C1 segment of cervical spinal cord (tissue), 14 donors: ENCODE results near the gene GTF2IRD2.
A peak's percentile ranks its signal among the peaks of the same experiment; 100 is the strongest.
"Not testable (repeated sequence)": the region's sequence is repeated elsewhere in the genome, so short reads cannot be mapped to it uniquely, and the experiment has no call there.

Experiments used
- DNase-seq, 14 donors: peaks; one replicate each; lab custom pipeline; 2025; lab: John Stamatoyannopoulos, UW

GTF2IRD2 gene

DNA sequence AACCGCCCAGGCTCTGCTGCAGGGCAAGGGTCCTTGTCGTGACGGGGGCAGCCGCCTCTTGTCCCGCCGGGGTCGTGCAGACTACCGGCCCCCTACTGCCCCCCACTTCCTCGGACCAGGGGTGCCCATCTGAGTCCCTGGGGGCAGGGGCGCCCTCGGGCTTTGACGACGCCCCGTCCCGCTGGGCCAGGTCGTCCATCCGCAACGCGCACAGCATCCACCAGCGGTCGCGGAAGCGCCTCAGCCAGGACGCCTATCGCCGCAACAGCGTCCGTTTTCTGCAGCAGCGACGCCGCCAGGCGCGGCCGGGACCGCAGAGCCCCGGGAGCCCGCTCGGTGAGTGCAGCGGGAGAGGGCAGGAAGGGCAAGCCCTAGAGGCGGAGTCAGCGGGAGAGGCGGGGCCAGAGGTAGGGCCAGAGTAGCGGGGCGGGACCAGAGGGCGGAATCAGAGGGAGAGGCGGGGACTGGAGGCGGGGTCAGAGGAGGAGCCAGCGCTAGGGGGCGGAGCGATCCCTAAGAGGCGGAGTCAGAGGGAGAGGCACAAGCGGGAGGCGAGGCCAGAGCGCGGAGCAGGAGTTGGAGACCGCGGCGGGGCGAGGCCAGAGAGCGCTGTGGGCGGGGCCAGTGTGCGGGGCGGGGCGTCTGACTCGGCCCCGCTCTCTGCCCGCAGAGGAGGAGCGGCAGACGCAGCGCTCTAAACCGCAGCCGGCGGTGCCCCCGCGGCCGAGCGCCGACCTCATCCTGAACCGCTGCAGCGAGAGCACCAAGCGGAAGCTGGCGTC, 62.8 kb downstream of the GTF2IRD2 start:
- peak in 13 of 14 donors; percentile 34 to 89 (median 82) for DNase-seq

DNA sequence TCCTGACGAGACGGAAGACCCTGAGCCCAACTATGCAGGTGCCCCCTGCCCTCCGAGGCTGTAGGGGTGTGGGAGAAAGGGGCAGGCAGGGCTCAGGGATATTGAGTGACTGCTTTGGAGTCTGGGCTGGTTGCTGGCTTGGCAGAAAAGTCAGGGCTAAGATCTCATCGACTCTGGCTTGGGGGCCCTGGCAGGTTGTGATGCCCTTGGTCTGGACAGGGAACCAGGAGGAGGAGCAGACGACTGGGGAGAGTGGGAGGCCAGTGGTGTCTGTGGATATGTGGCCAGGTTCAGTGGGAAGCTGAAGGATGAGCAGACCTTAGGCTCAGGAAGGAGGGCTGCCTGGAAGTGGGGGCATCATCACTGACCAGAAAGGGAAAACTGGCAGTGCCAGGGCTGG, 67.8 kb downstream of the GTF2IRD2 start:
- DNase-seq = not testable (repeated sequence)

DNA sequence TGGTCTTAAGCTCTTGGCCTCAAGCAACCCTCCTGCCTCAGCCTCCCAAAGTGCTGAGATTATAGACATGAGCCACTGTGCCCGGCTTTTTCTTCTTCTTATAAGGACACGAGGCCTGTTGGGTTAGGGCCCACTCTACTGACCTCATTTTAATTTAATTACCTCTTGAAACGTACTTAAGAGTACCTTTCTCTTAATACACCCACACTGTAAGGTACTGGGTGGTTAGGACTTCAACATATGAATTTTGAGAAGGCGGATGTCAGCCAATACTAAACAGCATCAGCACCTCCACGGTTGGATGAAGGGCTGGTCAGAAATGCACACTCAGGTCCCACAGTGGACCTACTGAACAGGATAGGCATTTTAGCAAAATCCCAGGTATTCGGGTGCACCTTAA, 69.7 kb downstream of the GTF2IRD2 start:
- not testable (repeated sequence) for DNase-seq

DNA sequence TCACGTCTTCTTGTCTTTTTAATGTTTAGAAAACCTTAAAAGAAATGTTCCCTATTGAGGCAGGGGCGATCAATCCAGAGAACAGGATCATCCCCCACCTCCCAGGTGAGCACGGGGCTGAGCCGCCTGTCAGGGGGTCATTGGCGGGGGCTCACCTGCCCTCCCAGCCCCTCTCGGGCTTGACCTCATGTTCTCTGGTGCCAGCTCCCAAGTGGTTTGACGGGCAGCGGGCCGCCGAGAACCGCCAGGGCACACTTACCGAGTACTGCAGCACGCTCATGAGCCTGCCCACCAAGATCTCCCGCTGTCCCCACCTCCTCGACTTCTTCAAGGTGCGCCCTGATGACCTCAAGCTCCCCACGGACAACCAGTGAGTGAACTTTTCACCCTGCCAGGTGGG, 72.4 kb downstream of the GTF2IRD2 start:
- not testable (repeated sequence) for DNase-seq

DNA sequence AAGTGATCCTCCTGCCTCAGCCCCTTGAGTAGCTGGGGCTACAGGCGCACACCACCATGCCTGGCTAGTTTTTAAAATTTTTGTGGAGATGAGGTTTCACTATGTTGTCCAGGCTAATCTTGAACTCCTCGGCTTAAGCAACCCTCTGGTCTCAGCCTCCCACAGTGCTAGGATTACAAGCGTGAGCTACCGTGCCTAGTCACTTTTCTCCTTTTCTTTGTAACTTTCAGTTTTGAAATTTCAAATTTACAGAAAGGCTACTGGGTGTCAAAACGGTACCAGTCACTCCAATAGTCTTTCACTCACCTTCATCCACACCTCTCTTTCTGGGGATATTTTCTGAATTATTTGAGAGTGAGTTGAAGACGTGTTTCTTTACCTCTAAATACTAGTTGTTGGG, 76.3 kb downstream of the GTF2IRD2 start:
- DNase-seq = not testable (repeated sequence)

DNA sequence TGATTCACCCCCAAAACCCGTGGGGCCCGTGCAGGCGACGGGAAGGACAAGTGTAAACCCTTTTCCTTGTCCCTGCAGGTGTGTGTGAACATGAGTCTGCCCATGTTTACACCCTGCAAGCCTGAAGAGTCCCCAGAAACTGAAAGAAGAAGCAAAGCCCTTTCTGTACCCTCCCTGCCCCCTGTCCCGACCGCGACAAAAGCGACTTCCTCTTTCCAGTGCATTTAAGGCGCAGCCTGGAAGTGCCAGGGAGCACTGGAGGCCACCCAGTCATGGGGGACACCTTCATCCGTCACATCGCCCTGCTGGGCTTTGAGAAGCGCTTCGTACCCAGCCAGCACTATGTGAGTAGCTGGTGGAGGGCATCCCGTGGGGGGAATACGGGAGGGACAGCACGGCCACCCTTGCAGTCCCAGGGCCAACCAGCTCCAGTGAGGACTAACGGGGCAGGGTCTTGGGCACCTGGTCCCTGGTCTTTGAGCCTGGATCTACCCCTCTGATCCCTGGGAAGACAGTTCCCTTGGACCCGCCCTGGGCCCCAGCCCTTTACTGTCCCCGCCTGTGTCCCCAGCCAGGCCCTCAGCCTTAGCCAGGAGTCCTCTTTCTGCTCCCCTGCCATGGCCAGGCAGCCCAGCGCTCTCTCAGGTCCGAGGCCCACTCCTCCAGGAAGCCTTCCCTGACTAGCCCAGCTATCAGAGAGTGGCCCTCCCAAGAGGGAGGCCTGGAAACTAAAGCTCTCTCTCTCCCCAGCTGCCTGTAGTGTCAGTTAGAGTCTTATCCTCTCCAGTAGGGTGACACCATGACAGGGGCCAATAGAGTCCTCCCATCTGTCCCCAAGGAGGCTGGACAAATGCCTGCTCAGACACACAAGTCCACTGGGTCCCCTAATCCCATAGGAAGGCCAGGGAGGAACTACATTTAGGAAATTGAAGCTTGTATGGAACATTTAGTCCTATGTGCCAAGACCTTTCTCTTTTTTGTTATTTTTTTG, 77.3 kb downstream of the GTF2IRD2 start, which contains the start of gene NCF1:
TSS of gene NCF1 (plus strand) at position 252 of the 991 bp plus-strand sequence. CDS start at position 273, 21 bp downstream.
- DNase-seq = not testable (repeated sequence)

DNA sequence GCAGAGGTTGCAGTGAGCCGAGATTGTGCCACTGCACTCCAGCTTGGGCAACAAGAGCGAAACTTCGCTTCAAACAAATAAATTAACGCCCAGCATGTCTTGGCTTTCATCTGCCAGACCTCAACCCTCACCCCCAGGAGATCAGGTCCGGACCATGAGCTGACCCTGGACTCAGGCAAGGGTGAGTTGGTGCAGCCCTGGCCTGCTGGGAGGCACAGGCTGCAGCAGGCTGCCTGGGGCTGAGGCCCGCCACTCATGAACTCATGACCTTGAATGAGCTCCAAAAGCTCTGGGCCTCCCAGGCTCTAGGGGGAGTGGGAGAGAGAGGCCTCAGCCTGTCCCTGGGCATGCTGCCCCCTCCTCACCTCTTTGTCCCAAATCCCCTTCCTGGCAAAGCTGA, 79.3 kb downstream of the GTF2IRD2 start:
- DNase-seq = not testable (repeated sequence)

DNA sequence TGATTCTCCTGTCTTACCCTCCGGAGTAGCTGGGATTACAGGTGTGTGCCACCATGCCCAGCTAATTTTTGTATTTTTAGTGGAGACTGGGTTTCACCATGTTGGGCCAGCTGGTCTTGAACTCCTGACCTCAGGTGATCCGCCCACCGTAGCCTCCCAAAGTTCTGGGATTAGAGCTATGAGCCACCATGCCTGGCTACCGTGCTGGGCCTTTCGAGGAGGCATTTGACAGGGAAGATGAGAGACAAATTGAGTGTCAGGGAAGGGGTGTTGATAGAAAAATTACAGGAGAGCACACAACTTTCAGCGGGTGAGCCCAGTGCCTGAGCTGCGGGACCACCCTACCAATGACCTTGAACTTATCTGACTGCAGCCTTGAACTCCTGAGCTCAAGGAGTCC, 81.3 kb downstream of the GTF2IRD2 start:
- DNase-seq = not testable (repeated sequence)

DNA sequence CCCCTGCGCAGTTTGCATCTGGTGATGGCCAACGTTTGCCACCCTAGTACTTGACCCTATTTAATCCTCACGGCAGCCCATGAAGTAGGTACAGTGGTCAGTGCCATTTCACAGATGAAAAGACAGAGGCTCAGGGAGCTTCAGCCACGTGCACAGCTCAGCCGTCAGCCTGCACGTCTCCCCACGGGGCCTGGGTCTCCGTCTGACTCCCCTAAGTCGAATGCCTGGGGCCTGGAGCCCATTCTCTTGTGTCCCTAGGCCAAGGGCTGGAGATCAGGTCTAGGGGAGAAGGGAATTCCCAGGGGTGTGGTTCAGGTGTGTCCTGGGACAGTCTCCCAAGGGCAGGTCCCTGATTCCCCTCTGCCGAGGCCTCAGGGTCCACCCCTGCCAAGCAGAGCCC, 84.4 kb downstream of the GTF2IRD2 start:
- not testable (repeated sequence) for DNase-seq

DNA sequence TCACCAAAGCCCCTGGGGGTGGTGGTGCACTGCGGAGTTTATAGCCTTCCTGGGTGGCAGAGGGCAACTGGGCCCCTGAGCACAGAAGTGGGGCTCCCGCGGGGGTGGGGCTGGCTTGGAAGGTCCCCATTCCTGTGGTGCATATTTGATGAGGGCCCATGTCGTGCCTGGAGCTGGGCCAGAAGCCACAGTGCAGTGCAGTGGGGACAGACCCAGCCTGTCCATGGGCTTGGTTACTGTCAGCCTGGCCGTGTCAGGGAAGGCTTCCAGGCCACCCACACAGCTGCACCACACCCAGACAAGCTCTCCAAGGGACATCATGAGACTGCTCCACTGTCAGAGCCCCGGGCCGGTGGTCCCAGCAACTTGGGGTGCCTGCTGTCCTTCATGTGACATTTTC, 84.9 kb downstream of the GTF2IRD2 start:
- DNase-seq = not testable (repeated sequence)

DNA sequence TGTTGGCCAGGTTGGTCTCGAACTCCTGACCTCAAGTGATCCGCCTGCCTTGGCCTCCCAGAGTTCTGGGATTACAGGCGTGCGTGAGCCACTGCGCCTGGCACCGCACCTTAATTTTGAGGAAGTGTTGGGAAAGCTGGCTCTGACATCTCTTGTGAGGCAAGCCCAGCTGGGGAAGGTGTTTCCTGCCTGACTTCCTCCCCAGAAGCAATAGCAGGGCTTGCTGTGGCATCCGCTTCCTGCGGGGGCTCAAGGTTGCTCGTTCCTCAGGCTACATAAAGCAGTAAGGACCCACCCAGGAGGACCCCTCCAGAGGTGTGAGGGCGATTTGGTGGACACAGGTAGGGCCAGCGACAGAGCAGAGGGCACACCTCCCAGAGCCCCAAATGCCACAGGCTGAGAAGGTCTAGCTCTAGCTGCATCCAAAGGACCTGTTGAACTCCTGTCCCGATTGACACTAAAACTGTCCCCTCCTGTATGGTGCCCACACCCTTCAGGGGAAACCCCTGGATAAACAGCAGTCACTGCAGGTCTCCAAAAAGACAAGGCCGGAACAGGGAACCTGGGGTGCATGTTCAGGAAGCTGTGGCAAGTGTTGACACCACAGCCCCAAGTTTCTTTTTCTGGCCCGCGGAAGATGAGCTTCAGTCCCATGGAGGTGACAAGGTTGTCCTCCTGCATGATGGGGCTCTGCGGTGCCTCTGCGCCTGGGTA, 86.0 kb downstream of the GTF2IRD2 start:
- DNase-seq = not testable (repeated sequence)

DNA sequence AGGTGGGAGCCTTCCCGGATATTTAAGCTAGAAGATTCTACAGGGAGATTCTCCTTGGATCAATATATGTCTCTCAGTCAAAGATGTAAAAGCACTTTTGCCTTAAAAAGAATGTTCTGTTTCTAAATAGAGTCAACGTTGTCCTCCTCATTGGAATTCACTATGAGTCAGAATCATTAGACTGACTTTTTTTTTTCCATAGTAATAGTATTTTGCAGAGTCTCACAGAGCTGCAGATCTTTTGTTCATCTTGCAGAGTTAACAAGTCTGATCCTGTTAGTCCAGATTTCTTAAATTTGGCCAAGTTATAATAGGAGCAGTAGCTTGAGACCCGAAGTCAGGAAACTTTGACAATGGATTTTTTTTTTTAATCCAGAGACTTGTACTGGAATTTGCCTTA, 92.4 kb downstream of the GTF2IRD2 start:
- not testable (repeated sequence) for DNase-seq

DNA sequence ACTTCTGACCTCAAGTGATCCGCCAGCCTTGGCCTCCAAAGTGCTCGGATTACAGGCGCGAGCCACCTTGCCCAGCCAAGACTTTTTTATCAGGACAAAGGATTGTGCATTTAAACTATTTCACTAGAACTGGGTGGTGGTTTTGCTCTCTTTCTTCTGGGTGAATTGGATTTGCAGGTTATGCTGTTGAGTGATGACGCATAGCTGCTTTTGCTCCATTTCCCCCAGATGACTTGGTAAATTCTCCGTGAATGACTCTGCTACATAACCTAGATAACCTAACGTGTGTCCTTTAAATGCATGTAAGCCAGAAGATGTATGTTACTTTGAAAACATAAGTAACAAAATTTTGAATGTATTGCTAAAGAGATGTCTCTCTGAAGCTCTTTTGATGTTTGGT, 93.1 kb downstream of the GTF2IRD2 start:
- not testable (repeated sequence) for DNase-seq

DNA sequence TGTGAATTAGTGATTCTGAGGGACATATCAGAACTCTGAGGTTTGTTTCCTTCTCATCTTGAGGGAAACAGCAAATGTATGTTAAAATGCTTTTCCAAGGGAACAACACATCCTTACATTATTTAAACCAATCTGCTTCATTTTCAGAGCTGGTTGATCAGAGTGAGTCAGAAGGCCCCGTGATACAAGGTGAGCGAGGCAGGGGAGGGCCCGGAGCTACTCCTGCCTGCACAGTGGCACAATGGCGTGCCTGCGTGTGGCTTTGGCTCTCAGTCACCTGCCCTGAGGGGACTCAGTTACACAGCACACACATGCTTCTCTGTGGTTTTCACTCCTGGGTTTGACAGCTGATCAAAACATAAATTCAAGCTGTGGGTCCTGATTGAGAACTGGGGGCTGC, 94.7 kb downstream of the GTF2IRD2 start:
- not testable (repeated sequence) for DNase-seq

DNA sequence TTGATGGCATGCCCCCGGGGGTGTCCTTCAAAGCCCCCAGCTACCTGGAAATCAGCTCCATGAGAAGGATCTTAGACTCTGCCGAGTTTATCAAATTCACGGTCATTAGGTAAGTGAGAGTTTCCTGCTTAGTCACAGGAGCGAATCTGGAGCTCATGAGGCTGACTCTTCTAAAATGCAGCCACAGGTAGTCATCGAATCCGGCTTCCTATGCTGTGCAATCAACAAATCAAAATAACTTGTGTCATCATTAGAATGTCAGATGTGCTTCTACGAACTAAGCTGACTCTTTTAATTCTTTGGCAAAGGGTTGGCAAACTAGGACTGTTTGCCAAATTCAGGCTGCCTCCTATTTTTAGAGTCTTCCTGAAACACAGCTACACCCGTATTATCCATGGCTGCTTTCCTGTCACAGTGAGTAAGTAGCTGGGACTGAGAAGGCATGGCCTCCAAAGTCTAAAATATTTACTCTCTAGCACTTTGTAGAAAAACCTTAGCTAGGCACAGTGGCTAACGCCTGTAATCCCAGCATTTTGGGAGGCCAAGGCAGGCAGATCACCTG, 97.4 kb downstream of the GTF2IRD2 start:
- DNase-seq = not testable (repeated sequence)
